SKM-1 (cell line): ENCODE measurements around the gene JPT2.
"Not testable (repeated sequence)": the region's sequence is repeated elsewhere in the genome, so short reads cannot be mapped to it uniquely, and the experiment has no call there.

Experiments
- DNase-seq: peaks from one replicate; lab custom pipeline; 2025; ENCODE audit not compliant: unreplicated experiment; lab: John Stamatoyannopoulos, UW

JPT2 gene

GRCh38 chr16:1673424-1674151 lies 4.5 kb upstream of the JPT2 start:
- DNase-seq, result no peak

DNA sequence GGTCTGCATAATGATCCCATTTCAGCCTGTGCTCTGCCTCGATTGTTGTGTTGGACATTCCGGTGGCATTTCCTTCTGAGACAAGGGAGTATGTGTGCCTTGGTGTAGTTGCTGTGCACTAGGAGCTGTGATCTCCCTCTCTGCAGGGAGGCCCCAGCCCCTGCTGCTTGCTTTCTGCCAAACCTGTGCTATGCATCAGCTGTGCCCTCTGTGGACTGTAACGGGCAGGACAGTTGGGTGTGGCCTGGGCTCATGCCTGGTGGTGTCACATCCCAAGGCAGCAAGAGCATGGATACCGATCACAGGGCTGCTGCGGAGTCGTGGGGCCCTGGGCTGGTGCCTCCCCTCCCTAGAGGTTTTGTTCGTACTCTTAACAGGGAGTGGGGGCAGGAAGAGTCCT lies 3.8 kb upstream of the JPT2 start:
- no peak for DNase-seq

GRCh38 chr16:1674751-1675664 lies 3.1 kb upstream of the JPT2 start:
- DNase-seq, result no peak

DNA sequence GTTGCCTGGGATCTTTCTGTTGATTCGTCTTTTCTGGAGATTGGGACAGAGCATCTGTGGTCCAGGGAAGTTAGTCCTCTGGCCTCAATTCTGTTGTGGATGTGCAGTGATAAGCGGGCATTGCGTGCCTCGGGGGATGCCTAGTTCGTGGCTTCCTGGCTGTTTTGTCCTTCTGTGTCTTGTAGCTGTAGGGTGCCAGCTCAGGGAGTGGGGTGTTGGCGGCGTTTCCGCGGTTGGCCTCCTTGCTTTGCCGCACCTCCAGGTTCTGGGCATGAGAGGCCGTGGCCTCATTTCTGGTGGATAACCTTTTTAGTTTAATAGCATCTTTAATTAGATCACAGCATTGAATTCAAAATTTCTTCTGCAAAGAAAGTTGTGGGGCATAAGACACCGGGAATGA lies 1.4 kb upstream of the JPT2 start:
- DNase-seq, result no peak

GRCh38 chr16:1677339-1677738 lies 740 bp upstream of the JPT2 start:
- no peak for DNase-seq

- no peak for DNase-seq
Observed at GRCh38 chr16:1678500-1679098, 520 bp downstream of the JPT2 start.

- DNase-seq, result no peak
Observed at GRCh38 chr16:1680361-1680760, 2.3 kb downstream of the JPT2 start.

- DNase-seq, result no peak
Observed at GRCh38 chr16:1681032-1681431, 3.0 kb downstream of the JPT2 start.

DNA sequence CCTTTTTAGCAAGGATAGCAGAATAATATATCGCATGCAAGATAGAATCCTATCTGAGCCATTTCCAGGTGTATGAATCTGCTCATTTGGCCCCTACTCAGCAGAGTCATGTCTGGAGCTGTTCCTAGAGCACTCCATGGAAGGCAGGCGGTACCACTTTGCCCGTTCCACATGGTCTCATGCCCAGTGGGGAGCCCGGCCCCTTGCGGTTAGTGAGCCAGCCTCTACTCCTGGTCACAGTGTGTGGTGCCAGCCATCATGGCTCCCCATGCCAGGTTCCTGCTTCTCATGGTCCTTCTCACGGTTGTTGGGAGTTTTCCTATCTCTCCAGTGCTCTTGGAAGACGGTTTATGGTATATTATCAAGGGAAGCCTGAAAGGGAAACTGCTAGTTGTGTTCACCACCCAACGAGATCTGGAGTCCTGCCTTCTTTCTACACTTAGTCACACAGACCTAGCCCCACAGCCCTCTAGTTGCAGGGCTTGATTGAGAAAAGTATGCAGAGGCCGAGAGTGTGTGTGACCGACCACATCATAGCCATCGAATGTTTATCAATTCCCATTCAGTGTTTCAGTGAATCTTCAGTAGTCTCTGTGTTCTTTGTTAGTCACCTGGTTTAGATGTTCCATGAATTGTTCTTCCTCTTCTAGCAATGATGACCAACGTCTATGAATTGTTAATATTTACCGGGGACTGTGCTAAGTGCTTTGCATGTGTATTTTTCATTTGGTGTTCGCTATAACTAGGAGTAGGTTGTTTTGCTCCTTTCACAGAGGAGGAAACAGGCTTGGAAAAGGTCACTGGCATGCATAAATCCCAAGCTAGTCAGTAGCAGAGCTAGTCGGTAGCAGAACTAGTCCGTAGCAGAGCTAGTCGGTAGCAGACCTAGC lies 9.6 kb downstream of the JPT2 start:
- DNase-seq, result no peak

GRCh38 chr16:1688807-1689560 lies 10.9 kb downstream of the JPT2 start:
- no peak for DNase-seq

DNA sequence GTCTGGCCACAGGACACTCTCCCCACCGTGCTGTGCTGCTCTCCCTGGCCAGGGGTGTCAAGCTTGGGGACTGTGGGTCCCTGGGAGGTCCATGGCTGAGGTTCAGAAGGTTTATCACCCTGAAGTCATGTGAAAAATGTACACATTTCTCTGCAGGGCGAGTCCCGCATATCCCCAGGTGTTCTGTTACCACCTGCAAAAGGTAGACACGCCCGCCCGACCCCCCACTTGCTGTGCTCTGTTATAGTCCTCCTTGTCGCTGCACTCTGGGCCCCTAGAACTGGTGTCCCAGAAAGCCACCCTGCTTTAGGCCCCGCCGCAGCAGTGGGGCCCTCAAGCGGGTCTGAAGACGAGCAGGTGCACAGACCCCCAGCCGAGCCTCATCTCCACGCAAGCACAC lies 11.8 kb downstream of the JPT2 start:
- DNase-seq, result no peak

DNA sequence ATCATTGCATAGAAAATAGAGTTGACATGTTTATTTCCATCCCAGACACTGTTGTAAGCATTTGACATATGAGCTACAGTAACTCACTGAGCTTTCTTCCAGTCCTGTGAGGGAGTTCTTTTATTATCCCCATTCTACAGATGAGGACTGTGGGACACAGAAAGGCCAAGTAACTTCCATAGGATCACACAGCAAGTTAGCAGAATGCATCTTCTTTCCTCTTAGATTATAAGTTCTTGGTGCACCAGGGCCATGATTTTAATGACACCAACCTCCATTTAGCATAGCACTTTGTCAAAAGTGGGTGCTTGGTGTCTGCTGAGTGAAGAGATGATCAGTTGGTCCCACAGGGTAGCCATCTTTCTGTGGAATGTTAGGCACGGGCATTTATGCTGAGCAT lies 12.7 kb downstream of the JPT2 start:
- DNase-seq, result no peak

DNA sequence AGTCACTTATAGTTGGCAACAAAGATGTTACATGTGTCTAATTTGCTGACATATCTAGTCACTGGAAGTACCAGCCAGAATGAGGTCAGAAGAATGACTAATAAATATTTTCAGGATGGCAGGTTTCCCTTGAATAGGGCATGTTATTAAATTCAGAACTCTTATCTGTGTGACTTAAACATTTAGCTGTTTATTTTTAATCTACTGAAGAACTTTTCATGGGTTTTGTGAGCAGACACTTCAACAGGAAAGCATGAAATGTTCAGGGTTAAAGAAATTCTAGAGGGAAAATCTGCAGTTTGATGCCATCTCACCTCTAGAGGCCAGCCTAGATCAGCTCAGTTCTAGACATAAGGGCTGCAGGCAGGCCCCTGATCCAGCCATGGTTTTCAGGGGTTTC lies 13.2 kb downstream of the JPT2 start:
- DNase-seq, result no peak

GRCh38 chr16:1691956-1692355 lies 13.9 kb downstream of the JPT2 start:
- no peak for DNase-seq

DNA sequence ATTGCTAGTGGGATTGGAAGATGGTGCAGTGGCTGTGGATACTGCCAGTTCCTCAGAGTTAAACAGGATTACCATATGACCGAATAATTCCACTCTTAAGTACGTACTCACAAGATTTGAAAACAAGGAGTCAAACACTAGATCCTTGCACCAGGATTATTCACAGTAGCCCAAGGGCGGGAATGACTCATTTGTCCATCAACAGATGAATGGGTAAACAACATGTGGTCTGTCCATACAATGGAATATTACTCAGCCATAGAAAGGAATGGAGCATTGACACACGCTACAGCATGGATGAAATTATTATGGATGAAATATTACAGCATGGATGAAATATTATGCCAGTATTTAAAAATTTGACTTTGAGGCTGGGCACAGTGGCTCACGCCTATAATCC lies 18.8 kb downstream of the JPT2 start:
- no peak for DNase-seq

DNA sequence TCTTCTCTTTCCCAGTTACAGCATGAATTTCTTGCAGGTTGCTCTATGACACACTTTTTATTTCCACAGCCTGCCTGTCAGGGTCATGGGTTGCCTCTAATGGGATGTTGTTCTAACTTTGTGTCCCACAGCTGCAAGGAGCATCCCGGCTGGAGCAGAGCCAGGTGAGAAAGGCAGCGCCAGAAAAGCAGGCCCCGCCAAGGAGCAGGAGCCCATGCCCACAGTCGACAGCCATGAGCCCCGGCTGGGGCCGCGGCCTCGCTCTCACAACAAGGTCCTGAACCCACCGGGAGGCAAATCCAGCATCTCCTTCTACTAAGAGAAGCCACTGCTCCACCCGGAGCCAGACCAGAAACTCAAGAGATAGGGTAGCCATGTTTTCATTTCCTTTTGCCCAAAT lies 20.6 kb downstream of the JPT2 start:
- DNase-seq, result no peak

DNA sequence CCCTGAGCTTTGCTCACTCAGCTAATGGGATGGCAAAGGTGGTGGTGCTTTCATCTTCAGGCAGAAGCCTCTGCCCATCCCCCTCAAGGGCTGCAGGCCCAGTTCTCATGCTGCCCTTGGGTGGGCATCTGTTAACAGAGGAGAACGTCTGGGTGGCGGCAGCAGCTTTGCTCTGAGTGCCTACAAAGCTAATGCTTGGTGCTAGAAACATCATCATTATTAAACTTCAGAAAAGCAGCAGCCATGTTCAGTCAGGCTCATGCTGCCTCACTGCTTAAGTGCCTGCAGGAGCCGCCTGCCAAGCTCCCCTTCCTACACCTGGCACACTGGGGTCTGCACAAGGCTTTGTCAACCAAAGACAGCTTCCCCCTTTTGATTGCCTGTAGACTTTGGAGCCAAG lies 22.2 kb downstream of the JPT2 start:
- no peak for DNase-seq

- DNase-seq, result no peak
Observed at GRCh38 chr16:1701216-1701878, 23.3 kb downstream of the JPT2 start.

GRCh38 chr16:1705324-1705687 lies 27.2 kb downstream of the JPT2 start:
- DNase-seq, result not testable (repeated sequence)
